Measurements from ENCODE around the gene PBOV1. TPM values are rescaled to one million over a fixed set of nuclear protein-coding genes. Genes with fewer than 3 reads are reported as not detected.

Gene PBOV1
- total RNA-seq, 4 donors from 2014 or later: not detected

DNA sequence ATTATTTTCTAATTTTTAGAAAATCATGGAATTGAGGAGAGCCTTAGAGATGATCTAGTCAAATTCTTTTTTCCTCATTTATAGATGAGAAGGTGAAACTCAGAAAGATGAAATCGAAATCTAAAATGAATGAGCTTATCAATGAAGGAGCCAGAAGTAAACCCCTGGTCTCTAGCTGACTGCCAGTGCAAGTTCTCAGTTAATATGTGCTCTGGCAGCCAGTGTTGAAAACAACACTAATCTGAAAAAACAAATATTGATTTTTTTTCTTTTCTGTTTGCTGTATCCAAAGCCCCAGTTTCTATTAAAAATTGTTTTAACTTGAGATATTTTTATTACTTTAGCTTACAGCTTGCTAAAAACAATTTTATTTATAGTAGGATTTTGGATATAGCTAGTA lies 21.5 kb upstream of the PBOV1 start:
- no peaks in the 10 kb centered on the region for H3K4me1 ChIP-seq
- H3K4me3 ChIP-seq (replicated peaks in 1 of 3): no peak overlapping the region
- no peaks in the 10 kb centered on the region for H3K36me3 ChIP-seq
- H3K27me3 ChIP-seq: no peaks in the 10 kb centered on the region
- no peak for DNase-seq
- no peaks in the 10 kb centered on the region for H3K9me3 ChIP-seq
- no peak overlapping the region for H3K27ac ChIP-seq
- TF ChIP-seq, protein P1, sequence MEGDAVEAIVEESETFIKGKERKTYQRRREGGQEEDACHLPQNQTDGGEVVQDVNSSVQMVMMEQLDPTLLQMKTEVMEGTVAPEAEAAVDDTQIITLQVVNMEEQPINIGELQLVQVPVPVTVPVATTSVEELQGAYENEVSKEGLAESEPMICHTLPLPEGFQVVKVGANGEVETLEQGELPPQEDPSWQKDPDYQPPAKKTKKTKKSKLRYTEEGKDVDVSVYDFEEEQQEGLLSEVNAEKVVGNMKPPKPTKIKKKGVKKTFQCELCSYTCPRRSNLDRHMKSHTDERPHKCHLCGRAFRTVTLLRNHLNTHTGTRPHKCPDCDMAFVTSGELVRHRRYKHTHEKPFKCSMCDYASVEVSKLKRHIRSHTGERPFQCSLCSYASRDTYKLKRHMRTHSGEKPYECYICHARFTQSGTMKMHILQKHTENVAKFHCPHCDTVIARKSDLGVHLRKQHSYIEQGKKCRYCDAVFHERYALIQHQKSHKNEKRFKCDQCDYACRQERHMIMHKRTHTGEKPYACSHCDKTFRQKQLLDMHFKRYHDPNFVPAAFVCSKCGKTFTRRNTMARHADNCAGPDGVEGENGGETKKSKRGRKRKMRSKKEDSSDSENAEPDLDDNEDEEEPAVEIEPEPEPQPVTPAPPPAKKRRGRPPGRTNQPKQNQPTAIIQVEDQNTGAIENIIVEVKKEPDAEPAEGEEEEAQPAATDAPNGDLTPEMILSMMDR (IDR thresholded peaks at IDR 0.05): no peak
- no peak for TF ChIP-seq POLR2A (IDR thresholded peaks at IDR 0.05)
- intact Hi-C loops (cut with DNase I): no loop called here
- WGBS, 2 donors: 89 to 98% methylated on average over 1 of the region's 1 CpG

DNA sequence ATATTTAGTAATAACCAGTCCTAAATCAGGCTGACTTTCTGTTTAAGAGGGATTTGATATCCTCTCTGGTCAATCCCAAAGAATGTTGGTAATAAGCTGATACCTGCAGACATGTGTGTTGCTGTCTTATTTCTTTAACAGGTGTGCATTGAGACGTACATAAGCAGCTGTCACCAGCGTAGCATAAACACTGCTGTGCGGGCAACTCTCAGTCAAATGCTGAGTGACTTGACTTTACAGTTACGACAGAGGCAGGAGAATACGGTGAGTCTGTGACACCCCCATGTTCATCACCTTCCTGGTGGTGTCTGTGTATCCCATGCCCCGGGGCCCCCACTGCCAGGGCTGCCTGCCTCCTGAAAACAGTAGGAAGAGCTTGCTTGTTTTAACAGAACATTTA lies 20.1 kb upstream of the PBOV1 start:
- no peaks in the 10 kb centered on the region for H3K4me1 ChIP-seq
- no peak for TF ChIP-seq POLR2A (IDR thresholded peaks at IDR 0.05)
- TF ChIP-seq, protein P1 (IDR thresholded peaks at IDR 0.05): no peak
- 83 to 84% methylated on average over 6 of the region's 6 CpGs for WGBS, 2 donors
- no peak overlapping the region for H3K27ac ChIP-seq
- no peaks in the 10 kb centered on the region for H3K27me3 ChIP-seq
- H3K9me3 ChIP-seq: no peaks in the 10 kb centered on the region
- DNase-seq: no peak
- no peak overlapping the region for H3K4me3 ChIP-seq (replicated peaks in 1 of 3)
- H3K36me3 ChIP-seq: no peaks in the 10 kb centered on the region
- intact Hi-C loops (cut with DNase I): no loop called here

DNA sequence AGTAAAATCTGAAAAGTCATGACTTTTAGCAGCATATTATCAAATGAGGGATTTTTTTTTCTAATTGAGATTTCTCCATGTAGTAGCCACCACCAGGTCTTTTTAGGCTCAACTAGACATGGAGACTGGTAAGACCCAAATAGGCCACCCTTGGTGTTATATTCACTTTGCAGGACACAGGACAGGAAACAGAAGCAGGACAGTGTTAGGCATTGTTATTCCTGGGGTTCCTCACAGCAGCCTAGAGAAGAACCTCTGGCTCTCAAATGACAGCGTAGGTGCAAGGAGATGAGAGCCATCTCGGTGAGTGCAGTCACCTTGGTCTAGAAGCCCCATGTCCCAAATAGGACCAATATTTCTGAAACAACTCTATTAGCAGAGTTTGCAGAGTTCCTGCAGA lies 19.2 kb upstream of the PBOV1 start:
- H3K27ac ChIP-seq: no peak overlapping the region
- no peaks in the 10 kb centered on the region for H3K4me1 ChIP-seq
- H3K4me3 ChIP-seq (replicated peaks in 1 of 3): no peak overlapping the region
- intact Hi-C loops (cut with DNase I): no loop called here
- 87 to 96% methylated on average over 2 of the region's 2 CpGs for WGBS, 2 donors
- no peaks in the 10 kb centered on the region for H3K9me3 ChIP-seq
- no peak for TF ChIP-seq POLR2A (IDR thresholded peaks at IDR 0.05)
- TF ChIP-seq, protein P1 (IDR thresholded peaks at IDR 0.05): no peak
- H3K36me3 ChIP-seq: no peaks in the 10 kb centered on the region
- no peak for DNase-seq
- H3K27me3 ChIP-seq: no peaks in the 10 kb centered on the region

DNA sequence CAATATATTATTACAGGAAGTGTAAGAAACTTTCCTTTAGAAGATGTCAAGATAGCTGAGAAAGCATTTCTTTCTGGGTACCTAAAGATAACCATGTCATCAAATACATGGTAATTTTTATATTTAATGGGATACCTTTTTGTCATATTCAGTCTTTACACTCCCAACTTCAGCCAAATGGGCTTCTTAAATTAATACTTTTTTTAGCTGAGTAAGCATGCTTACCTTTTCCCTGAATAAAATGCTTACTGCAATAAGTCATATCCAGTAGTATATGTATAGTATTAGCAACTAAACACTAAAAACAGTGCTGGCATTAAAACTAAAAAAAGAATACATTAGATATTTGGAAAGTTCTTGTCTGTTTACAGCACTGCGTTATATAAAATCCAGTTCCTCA lies 17.4 kb upstream of the PBOV1 start:
- no peak for DNase-seq
- intact Hi-C loops (cut with DNase I): no loop called here
- Histone ChIP-seq H3K4me3 (replicated peaks in 1 of 3) (no peak overlapping the region), H3K27ac (no peak overlapping the region), H3K36me3 (no peaks in the 10 kb centered on the region), H3K9me3 (no peaks in the 10 kb centered on the region), H3K27me3 (no peaks in the 10 kb centered on the region), H3K4me1 (no peaks in the 10 kb centered on the region)
- WGBS, 2 donors: 84 to 87% methylated on average over 1 of the region's 1 CpG
- TF ChIP-seq, protein P1 (IDR thresholded peaks at IDR 0.05): no peak
- no peak for TF ChIP-seq POLR2A (IDR thresholded peaks at IDR 0.05)

- intact Hi-C loops (cut with DNase I): no loop called here
- H3K4me1 ChIP-seq: no peaks in the 10 kb centered on the region
- no peak overlapping the region for H3K27ac ChIP-seq
- H3K9me3 ChIP-seq: no peaks in the 10 kb centered on the region
- no peaks in the 10 kb centered on the region for H3K27me3 ChIP-seq
- 87 to 89% methylated on average over 1 of the region's 1 CpG for WGBS, 2 donors
- DNase-seq: no peak
- TF ChIP-seq, protein P1 (IDR thresholded peaks at IDR 0.05): no peak
- no peak for TF ChIP-seq POLR2A (IDR thresholded peaks at IDR 0.05)
- no peaks in the 10 kb centered on the region for H3K36me3 ChIP-seq
- no peak overlapping the region for H3K4me3 ChIP-seq (replicated peaks in 1 of 3)
Measured at GRCh38 chr6:138235205-138235604, 16.9 kb upstream of the PBOV1 start.

Data from thyroid gland (tissue), 4 donors.